ENCODE data around the gene RBMS3. TPM values are rescaled to one million over a fixed set of nuclear protein-coding genes. Genes with fewer than 3 reads are reported as not detected.
"Not testable (repeated sequence)": the region's sequence is repeated elsewhere in the genome, so short reads cannot be mapped to it uniquely, and the experiment has no call there.

RBMS3 gene
- total RNA-seq, 1 experiment from 2014 or later = 11.0 TPM

GRCh38 chr3:30012941-30013543 is 732.2 kb downstream of the RBMS3 start:
- DNase-seq (ENCODE audit: low read depth) = peak; percentile 58

- DNase-seq (ENCODE audit: low read depth) = no peak
These were observed 737.0 kb downstream of the RBMS3 start for GRCh38 chr3:30017901-30018300.

GRCh38 chr3:30020380-30020779 is 739.5 kb downstream of the RBMS3 start:
- DNase-seq (ENCODE audit: low read depth) = no peak

GRCh38 chr3:30024466-30024865 is 743.6 kb downstream of the RBMS3 start:
- DNase-seq (ENCODE audit: low read depth) = no peak

- no peak for DNase-seq (ENCODE audit: low read depth)
These were observed 746.0 kb downstream of the RBMS3 start for GRCh38 chr3:30026851-30027250.

- DNase-seq (ENCODE audit: low read depth) = no peak
These were observed 753.5 kb downstream of the RBMS3 start for GRCh38 chr3:30034246-30034991.

- DNase-seq (ENCODE audit: low read depth) = no peak
These were observed 755.2 kb downstream of the RBMS3 start for GRCh38 chr3:30035935-30036567.

GRCh38 chr3:30040126-30040525 is 759.3 kb downstream of the RBMS3 start:
- DNase-seq (ENCODE audit: low read depth) = no peak

- not testable (repeated sequence) for DNase-seq (ENCODE audit: low read depth)
These were observed 760.6 kb downstream of the RBMS3 start for GRCh38 chr3:30041481-30041880.

- DNase-seq (ENCODE audit: low read depth) = peak; percentile 59
These were observed 761.5 kb downstream of the RBMS3 start for GRCh38 chr3:30042274-30042859.

- no peak for DNase-seq (ENCODE audit: low read depth)
These were observed 762.2 kb downstream of the RBMS3 start for GRCh38 chr3:30042916-30043555.

GRCh38 chr3:30044515-30044914 is 763.6 kb downstream of the RBMS3 start:
- DNase-seq (ENCODE audit: low read depth) = no peak

- no peak for DNase-seq (ENCODE audit: low read depth)
These were observed 767.6 kb downstream of the RBMS3 start for GRCh38 chr3:30048431-30048830.

GRCh38 chr3:30050116-30050515 is 769.2 kb downstream of the RBMS3 start:
- DNase-seq (ENCODE audit: low read depth) = not testable (repeated sequence)

GRCh38 chr3:30059240-30059639 is 778.4 kb downstream of the RBMS3 start:
- no peak for DNase-seq (ENCODE audit: low read depth)
